Amygdala (tissue), 56 donors: Measurements from ENCODE around the gene ARHGEF3.

ENCODE experiments used
- DNase-seq, 56 donors: peaks; one replicate each; lab custom pipeline; 2025; lab: John Stamatoyannopoulos, UW

ARHGEF3 gene

GRCh38 chr3:56823421-56823926 lies 21.7 kb upstream of the ARHGEF3 start:
- no peak for DNase-seq

- DNase-seq = no peak
Observed at GRCh38 chr3:56822501-56822900, 20.8 kb upstream of the ARHGEF3 start.

- DNase-seq = no peak
Observed at GRCh38 chr3:56819016-56819809, 17.5 kb upstream of the ARHGEF3 start.

GRCh38 chr3:56818156-56818985 lies 16.6 kb upstream of the ARHGEF3 start:
- no peak for DNase-seq

GRCh38 chr3:56817646-56818045 lies 15.9 kb upstream of the ARHGEF3 start:
- no peak for DNase-seq

GRCh38 chr3:56816061-56816460 lies 14.3 kb upstream of the ARHGEF3 start:
- no peak for DNase-seq

GRCh38 chr3:56815589-56815988 lies 13.8 kb upstream of the ARHGEF3 start:
- no peak for DNase-seq

- DNase-seq = no peak
Observed at GRCh38 chr3:56813653-56813960, 11.9 kb upstream of the ARHGEF3 start.

GRCh38 chr3:56812754-56813652 lies 11.3 kb upstream of the ARHGEF3 start:
- no peak for DNase-seq

- DNase-seq = no peak
Observed at GRCh38 chr3:56811546-56812202, 9.9 kb upstream of the ARHGEF3 start.

- DNase-seq = no peak
Observed at GRCh38 chr3:56810577-56811545, 9.1 kb upstream of the ARHGEF3 start.

GRCh38 chr3:56806407-56806806 lies 4.7 kb upstream of the ARHGEF3 start:
- DNase-seq = peak in 44 of 56 donors; percentile 6 to 70 (median 34)

GRCh38 chr3:56802790-56803189 lies 1.0 kb upstream of the ARHGEF3 start:
- no peak for DNase-seq

- no peak for DNase-seq
Observed at GRCh38 chr3:56802378-56802745, 613 bp upstream of the ARHGEF3 start.

GRCh38 chr3:56800832-56801661 lies 702 bp downstream of the ARHGEF3 start:
- peak in 10 of 56 donors; percentile 30 to 65 (median 40) for DNase-seq

- peak in 7 of 56 donors; percentile 17 to 60 (median 28) for DNase-seq
Observed at GRCh38 chr3:56800130-56800831, 1.5 kb downstream of the ARHGEF3 start.

- DNase-seq = peak in 9 of 56 donors; percentile 5 to 70 (median 18)
Observed at GRCh38 chr3:56799251-56799882, 2.4 kb downstream of the ARHGEF3 start.
